SK-N-SH (cell line): ENCODE data around the gene SFMBT2. TPM values are rescaled to one million over a fixed set of nuclear protein-coding genes. Genes with fewer than 3 reads are reported as not detected.

Source experiments
- CTCF ChIA-PET: fragments of 300-600, 350-600 bp; formaldehyde crosslinking; extraction: SDS; loops from one replicate; lab custom pipeline; 2021; lab: Yijun Ruan, JAX
- POLR2A ChIA-PET: fragments of 350-600 bp; sonication (Branson Sonifier 250); formaldehyde crosslinking; extraction: SDS; loops from one replicate; lab custom pipeline; 2020; ENCODE audit warnings: antibody characterized with exemption, inconsistent platforms; lab: Yijun Ruan, JAX
- DNase-seq: peaks from one replicate; pipeline ENCODE4 v3.0.0; 2012
- H2AFZ ChIP-seq: fragments of 200-600 bp; sonication (generic); 2 replicates; pipeline ENCODE4 v1.8.1; 2016; ENCODE audit warnings: antibody characterized with exemption, mild to moderate bottlenecking, low read depth
- H3F3A ChIP-seq: fragments of 200-600 bp; sonication (generic); replicated peaks from 2 replicates; pipeline ENCODE3; 2016; ENCODE audit warnings: antibody characterized with exemption, mild to moderate bottlenecking; ENCODE audit not compliant: insufficient read depth
- H3K27ac ChIP-seq, 2 experiments: fragments of 200-500 bp in 1 of 2; fragments of 200-600 bp in 1 of 2; sonication (Bioruptor generic) in 1 of 2; sonication (generic), shearing (Covaris generic) in 1 of 2; 2 replicates each; pipeline versions ENCODE4 v1.5.1 to v1.6.1; 2014 to 2016; ENCODE audit warnings: low read depth in 2 of 2, inconsistent platforms in 1 of 2, low read length in 1 of 2, mild to moderate bottlenecking in 1 of 2, mixed read lengths in 1 of 2
- H3K27me3 ChIP-seq: fragments of 200-600 bp; sonication (generic), shearing (Covaris generic); 2 replicates; pipeline ENCODE4 v1.6.1; 2016; ENCODE audit warnings: mixed run types; ENCODE audit not compliant: insufficient read depth
- H3K36me3 ChIP-seq, 2 experiments: fragments of 200-500 bp in 1 of 2; fragments of 200-600 bp in 1 of 2; sonication (Bioruptor generic) in 1 of 2; sonication (generic) in 1 of 2; replicated peaks in 1 of 2; 2 replicates each; pipeline versions ENCODE3 to v1.5.1; 2014 to 2016; ENCODE audit warnings: low read length in 1 of 2, mild to moderate bottlenecking in 1 of 2; ENCODE audit not compliant: insufficient read depth in 2 of 2, control insufficient read depth in 1 of 2
- H3K4me1 ChIP-seq, 2 experiments: fragments of 200-500 bp in 1 of 2; fragments of 200-600 bp in 1 of 2; sonication (Bioruptor generic) in 1 of 2; sonication (generic), shearing (Covaris generic) in 1 of 2; 2 replicates each; pipeline versions ENCODE4 v1.5.1 to v1.6.1; 2014 to 2016; ENCODE audit warnings: low read depth in 1 of 2, low read length in 1 of 2, mixed run types in 1 of 2; ENCODE audit not compliant: insufficient read depth in 2 of 2, control insufficient read depth in 1 of 2
- H3K4me2 ChIP-seq: fragments of 200-600 bp; sonication (generic), shearing (Covaris generic); 2 replicates; pipeline ENCODE4 v1.6.1; 2017; ENCODE audit warnings: mixed run types
- H3K4me3 ChIP-seq, 2 experiments: fragments of 200-500 bp in 1 of 2; fragments of 200-600 bp in 1 of 2; sonication (Bioruptor generic) in 1 of 2; sonication (generic), shearing (Covaris generic) in 1 of 2; 2 replicates each; pipeline versions ENCODE4 v1.5.1 to v1.8.1; 2014 to 2016; ENCODE audit warnings: low read depth in 2 of 2, inconsistent platforms in 1 of 2, low read length in 1 of 2, mild to moderate bottlenecking in 1 of 2, mixed read lengths in 1 of 2, moderate library complexity in 1 of 2
- H3K79me2 ChIP-seq: fragments of 200-600 bp; sonication (generic); 2 replicates; pipeline ENCODE4 v1.8.1; 2017; ENCODE audit warnings: mild to moderate bottlenecking; ENCODE audit not compliant: insufficient read depth
- H3K9ac ChIP-seq: fragments of 200-600 bp; sonication (generic); 2 replicates; pipeline ENCODE4 v1.6.1; 2017; ENCODE audit warnings: mixed run types
- H3K9me2 ChIP-seq: fragments of 200-600 bp; sonication (generic); 2 replicates; pipeline ENCODE4 v1.6.1; 2017; ENCODE audit warnings: mixed run types
- H3K9me3 ChIP-seq: fragments of 200-600 bp; sonication (generic); 2 replicates; pipeline ENCODE4 v1.6.1; 2017; ENCODE audit warnings: mixed run types, mild to moderate bottlenecking, moderate library complexity
- H4K20me1 ChIP-seq: fragments of 200-600 bp; sonication (generic); 2 replicates; pipeline ENCODE4 v1.6.1; 2017; ENCODE audit warnings: mild to moderate bottlenecking, mixed run types; ENCODE audit not compliant: insufficient read depth
- EP300 ChIP-seq, 2 experiments: IDR thresholded peaks; 2 replicates each; pipeline versions ENCODE4 v1.4.0 to v1.6.1; 2012; ENCODE audit warnings: borderline replicate concordance in 1 of 2, low read depth in 1 of 2, low read length in 1 of 2
- EZH2phosphoT487 ChIP-seq: fragments of 200-600 bp; sonication (generic); IDR thresholded peaks from 2 replicates; pipeline ENCODE4 v1.6.1; 2017; ENCODE audit warnings: low read depth, mixed run types, mild to moderate bottlenecking, antibody characterized with exemption, moderate library complexity, borderline replicate concordance
- GABPA ChIP-seq: IDR thresholded peaks from 2 replicates; pipeline ENCODE4 v1.4.0; 2012; ENCODE audit warnings: low read depth, mild to moderate bottlenecking
- GATA2 ChIP-seq: sonication (generic); formaldehyde crosslinking; IDR thresholded peaks from 2 replicates; pipeline ENCODE4 v1.5.0; 2020; ENCODE audit warnings: mild to moderate bottlenecking, missing genetic modification reagents
- JUND ChIP-seq: IDR thresholded peaks from 2 replicates; pipeline ENCODE4 v1.4.0; 2012
- MEF2A ChIP-seq: IDR thresholded peaks from 2 replicates; pipeline ENCODE4 v1.4.0; 2012; ENCODE audit warnings: low read depth, borderline replicate concordance
- MXI1 ChIP-seq: IDR thresholded peaks from 2 replicates; pipeline ENCODE4 v1.6.1; 2012; ENCODE audit warnings: mild to moderate bottlenecking, low read depth, low read length, improper control_type of control experiment
- NFIC ChIP-seq: IDR thresholded peaks from 2 replicates; pipeline ENCODE4 v1.4.0; 2012; ENCODE audit warnings: borderline replicate concordance
- PBX3 ChIP-seq: IDR thresholded peaks from 2 replicates; pipeline ENCODE4; 2012
- POLR2AphosphoS5 ChIP-seq: IDR thresholded peaks from 2 replicates; pipeline ENCODE4 v1.6.1; 2012; ENCODE audit warnings: low read depth, low read length
- SIN3A ChIP-seq: IDR thresholded peaks from 2 replicates; pipeline ENCODE4 v1.6.1; 2012; ENCODE audit warnings: low read depth, mild to moderate bottlenecking, low read length, moderate library complexity, borderline replicate concordance
- TCF12 ChIP-seq: IDR thresholded peaks from 2 replicates; pipeline ENCODE4 v1.4.0; 2012
- TEAD4 ChIP-seq: IDR thresholded peaks from 2 replicates; pipeline ENCODE4 v1.4.0; 2012; ENCODE audit warnings: mild to moderate bottlenecking, borderline replicate concordance; ENCODE audit not compliant: insufficient read depth
- USF2 ChIP-seq: fragments of 150-350 bp; IDR thresholded peaks from 2 replicates; pipeline ENCODE4 v1.6.1; 2017; ENCODE audit warnings: antibody characterized with exemption, low read length, low read depth, borderline replicate concordance
- YY1 ChIP-seq: IDR thresholded peaks from 2 replicates; pipeline ENCODE4 v1.4.0; 2012; ENCODE audit warnings: low read depth, mild to moderate bottlenecking
- WGBS: methylation state at CpG from one replicate; pipeline ENCODE4 v1.1.6; 2017; ENCODE audit warnings: low lambda C conversion rate; 5-methylcytosine and 5-hydroxymethylcytosine counted together
- polyA plus RNA-seq, 3 experiments: library from polyadenylated mRNA; depleted of rRNA; stranded (reverse); fragments of >200 nt; gene quantifications; 2 replicates each; pipeline ENCODE4 v1.2.3, GENCODE V29; 2012
- TF ChIP-seq, protein P1 (sequence below): IDR thresholded peaks from 2 replicates; pipeline ENCODE4 v1.4.0; 2012; ENCODE audit warnings: low read depth, borderline replicate concordance
- TF ChIP-seq, protein P2 (sequence below): IDR thresholded peaks from 2 replicates; pipeline ENCODE4 v1.4.0; 2012; ENCODE audit warnings: low read depth, borderline replicate concordance
- TF ChIP-seq, protein P3 (sequence below): IDR thresholded peaks from 2 replicates; pipeline ENCODE4 v1.6.1; 2012; ENCODE audit warnings: mild to moderate bottlenecking, low read depth, low read length, moderate library complexity

SFMBT2 gene
- polyA plus RNA-seq, 1 of the 3 experiments (the other 2 are of a cell fraction): 0.20 TPM

DNA sequence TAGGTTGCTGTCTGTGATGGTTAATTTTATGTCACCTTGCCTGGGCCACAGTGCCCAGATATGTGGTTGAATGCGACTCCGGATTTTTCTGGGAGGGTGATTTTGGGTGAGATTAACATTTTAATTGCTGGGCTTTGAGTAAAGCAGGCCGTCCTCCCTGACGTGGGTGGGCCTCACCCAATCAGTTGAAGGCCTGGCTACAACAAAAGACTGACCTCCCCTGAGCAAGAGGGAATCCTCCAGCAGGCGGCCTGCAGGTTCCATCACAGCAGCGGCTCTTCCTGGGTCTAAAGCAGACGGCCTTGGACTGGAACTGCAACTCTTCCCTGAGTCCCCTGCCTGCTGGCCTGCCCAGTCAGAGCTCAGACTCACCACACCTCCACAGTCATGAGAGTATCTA is 114.2 kb downstream of the SFMBT2 start:
- H3K36me3 ChIP-seq: no peaks in the 10 kb centered on the region
- no peak overlapping the region for H3K4me3 ChIP-seq
- peaks cover 0 to 13% of the 10 kb centered on the region in 2 experiments; a peak in 2 of 4 replicates for H3K4me1 ChIP-seq
- no peak overlapping the region for H3K9ac ChIP-seq
- WGBS: 52% methylated on average over 3 of the region's 7 CpGs
- TF ChIP-seq YY1 (no peak), TCF12 (no peak), MXI1 (no peak), GABPA (no peak), EP300 (IDR thresholded peaks at IDR 0.05; ENCODE audit: borderline replicate concordance in 1 of 2, low read depth in 1 of 2, low read length in 1 of 2) (no peak), JUND (no peak), TEAD4 (no peak), NFIC (no peak), SIN3A (no peak), MEF2A (no peak), EZH2phosphoT487 (no peak), USF2 (no peak), GATA2 (CRISPR knock-in tag) (no peak), POLR2AphosphoS5 (no peak), PBX3 (no peak)
- TF ChIP-seq, protein P1, sequence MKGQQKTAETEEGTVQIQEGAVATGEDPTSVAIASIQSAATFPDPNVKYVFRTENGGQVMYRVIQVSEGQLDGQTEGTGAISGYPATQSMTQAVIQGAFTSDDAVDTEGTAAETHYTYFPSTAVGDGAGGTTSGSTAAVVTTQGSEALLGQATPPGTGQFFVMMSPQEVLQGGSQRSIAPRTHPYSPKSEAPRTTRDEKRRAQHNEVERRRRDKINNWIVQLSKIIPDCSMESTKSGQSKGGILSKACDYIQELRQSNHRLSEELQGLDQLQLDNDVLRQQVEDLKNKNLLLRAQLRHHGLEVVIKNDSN: no peak
- TF ChIP-seq, protein P2, sequence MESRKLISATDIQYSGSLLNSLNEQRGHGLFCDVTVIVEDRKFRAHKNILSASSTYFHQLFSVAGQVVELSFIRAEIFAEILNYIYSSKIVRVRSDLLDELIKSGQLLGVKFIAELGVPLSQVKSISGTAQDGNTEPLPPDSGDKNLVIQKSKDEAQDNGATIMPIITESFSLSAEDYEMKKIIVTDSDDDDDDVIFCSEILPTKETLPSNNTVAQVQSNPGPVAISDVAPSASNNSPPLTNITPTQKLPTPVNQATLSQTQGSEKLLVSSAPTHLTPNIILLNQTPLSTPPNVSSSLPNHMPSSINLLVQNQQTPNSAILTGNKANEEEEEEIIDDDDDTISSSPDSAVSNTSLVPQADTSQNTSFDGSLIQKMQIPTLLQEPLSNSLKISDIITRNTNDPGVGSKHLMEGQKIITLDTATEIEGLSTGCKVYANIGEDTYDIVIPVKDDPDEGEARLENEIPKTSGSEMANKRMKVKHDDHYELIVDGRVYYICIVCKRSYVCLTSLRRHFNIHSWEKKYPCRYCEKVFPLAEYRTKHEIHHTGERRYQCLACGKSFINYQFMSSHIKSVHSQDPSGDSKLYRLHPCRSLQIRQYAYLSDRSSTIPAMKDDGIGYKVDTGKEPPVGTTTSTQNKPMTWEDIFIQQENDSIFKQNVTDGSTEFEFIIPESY: no peak
- TF ChIP-seq, protein P3, sequence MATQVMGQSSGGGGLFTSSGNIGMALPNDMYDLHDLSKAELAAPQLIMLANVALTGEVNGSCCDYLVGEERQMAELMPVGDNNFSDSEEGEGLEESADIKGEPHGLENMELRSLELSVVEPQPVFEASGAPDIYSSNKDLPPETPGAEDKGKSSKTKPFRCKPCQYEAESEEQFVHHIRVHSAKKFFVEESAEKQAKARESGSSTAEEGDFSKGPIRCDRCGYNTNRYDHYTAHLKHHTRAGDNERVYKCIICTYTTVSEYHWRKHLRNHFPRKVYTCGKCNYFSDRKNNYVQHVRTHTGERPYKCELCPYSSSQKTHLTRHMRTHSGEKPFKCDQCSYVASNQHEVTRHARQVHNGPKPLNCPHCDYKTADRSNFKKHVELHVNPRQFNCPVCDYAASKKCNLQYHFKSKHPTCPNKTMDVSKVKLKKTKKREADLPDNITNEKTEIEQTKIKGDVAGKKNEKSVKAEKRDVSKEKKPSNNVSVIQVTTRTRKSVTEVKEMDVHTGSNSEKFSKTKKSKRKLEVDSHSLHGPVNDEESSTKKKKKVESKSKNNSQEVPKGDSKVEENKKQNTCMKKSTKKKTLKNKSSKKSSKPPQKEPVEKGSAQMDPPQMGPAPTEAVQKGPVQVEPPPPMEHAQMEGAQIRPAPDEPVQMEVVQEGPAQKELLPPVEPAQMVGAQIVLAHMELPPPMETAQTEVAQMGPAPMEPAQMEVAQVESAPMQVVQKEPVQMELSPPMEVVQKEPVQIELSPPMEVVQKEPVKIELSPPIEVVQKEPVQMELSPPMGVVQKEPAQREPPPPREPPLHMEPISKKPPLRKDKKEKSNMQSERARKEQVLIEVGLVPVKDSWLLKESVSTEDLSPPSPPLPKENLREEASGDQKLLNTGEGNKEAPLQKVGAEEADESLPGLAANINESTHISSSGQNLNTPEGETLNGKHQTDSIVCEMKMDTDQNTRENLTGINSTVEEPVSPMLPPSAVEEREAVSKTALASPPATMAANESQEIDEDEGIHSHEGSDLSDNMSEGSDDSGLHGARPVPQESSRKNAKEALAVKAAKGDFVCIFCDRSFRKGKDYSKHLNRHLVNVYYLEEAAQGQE: no peak
- H3K9me2 ChIP-seq: no peaks in the 10 kb centered on the region
- ChIA-PET CTCF (interaction anchor here (2.0 kb wide), 1 partner anchor 26 kb away, joined by 5 read pairs; no protein-coding TSS in a partner anchor), POLR2A (interaction anchor here (0.6 kb wide), 1 partner anchor 85 kb away, joined by 4 read pairs; no protein-coding TSS in a partner anchor)
- H3F3A ChIP-seq: no peaks in the 10 kb centered on the region
- no peak for DNase-seq
- H3K9me3 ChIP-seq: no peaks in the 10 kb centered on the region
- H2AFZ ChIP-seq: no peak overlapping the region
- H3K27ac ChIP-seq: no peak overlapping the region
- no peaks in the 10 kb centered on the region for H3K27me3 ChIP-seq
- H4K20me1 ChIP-seq: no peaks in the 10 kb centered on the region
- no peaks in the 10 kb centered on the region for H3K79me2 ChIP-seq
- no peak overlapping the region for H3K4me2 ChIP-seq
